Esophagus squamous epithelium (tissue), 5 donors: ENCODE measurements around the gene PRR14. TPM values are rescaled to one million over a fixed set of nuclear protein-coding genes. Genes with fewer than 3 reads are reported as not detected.

Source experiments
- DNase-seq: peaks from one replicate; lab custom pipeline; 2025; lab: John Stamatoyannopoulos, UW
- H3K27ac ChIP-seq, 4 donors: fragments of 200-600 bp; sonication (generic); one replicate each; pipeline ENCODE4 v1.5.1; 2016 to 2019; ENCODE audit warnings: mild to moderate bottlenecking in 1 of 4
- H3K27me3 ChIP-seq, 4 donors: fragments of 200-600 bp; sonication (generic); 1 replicate in 3 of 4; 2 replicates in 1 of 4; pipeline versions ENCODE4 v1.5.1 to v1.6.0; 2017 to 2021; ENCODE audit warnings: antibody characterized with exemption in 1 of 4
- H3K36me3 ChIP-seq, 3 donors: fragments of 200-600 bp; sonication (generic); one replicate each; pipeline ENCODE4 v1.5.1; 2016 to 2019
- H3K4me1 ChIP-seq, 3 donors: fragments of 200-600 bp; sonication (generic); one replicate each; pipeline ENCODE4 v1.5.1; 2017 to 2019
- H3K4me3 ChIP-seq, 4 donors: fragments of 200-600 bp; sonication (generic); 1 replicate in 3 of 4; 2 replicates in 1 of 4; pipeline ENCODE4 v1.5.1; 2016 to 2019; ENCODE audit warnings: mild to moderate bottlenecking in 2 of 4, moderate library complexity in 1 of 4
- H3K9me3 ChIP-seq, 3 donors: fragments of 200-600 bp; sonication (generic); one replicate each; pipeline ENCODE4 v1.5.1; 2016 to 2019
- CTCF ChIP-seq, 6 experiments: fragments of 450-650 bp in 4 of 6; fragments of 200-600 bp in 2 of 6; sonication (generic) in 2 of 6; IDR thresholded peaks; one replicate each; pipeline ENCODE4 v1.5.1; 2016 to 2019; ENCODE audit warnings: antibody characterized with exemption in 6 of 6, mild to moderate bottlenecking in 4 of 6, moderate library complexity in 4 of 6
- POLR2A ChIP-seq, 4 donors: fragments of 450-650 bp; IDR thresholded peaks; one replicate each; pipeline ENCODE4 v1.6.1; 2017; ENCODE audit warnings: antibody characterized with exemption in 4 of 4, mild to moderate bottlenecking in 4 of 4, moderate library complexity in 3 of 4
- WGBS, 2 donors: methylation state at CpG; one replicate each; pipeline ENCODE4 v1.1.5; 2018; 5-methylcytosine and 5-hydroxymethylcytosine counted together
- intact Hi-C: fragments of 100-400 bp; cut with DNase I; formaldehyde crosslinking; loops from one replicate; pipeline ENCODE4 v1.15.0; 2022
- total RNA-seq, 4 donors: library from RNA; depleted of rRNA; stranded (reverse); fragments of >200 nt; gene quantifications; one replicate each; pipeline ENCODE4 v1.1.0, GENCODE V29; 2016
- donor health status: DM: yes; HTN: yes; CAD: no.

PRR14 gene
- total RNA-seq, 4 donors from 2014 or later: 16.6 to 21.8 (median 20.3) TPM

GRCh38 chr16:30663038-30663437 lies 12.3 kb downstream of the PRR14 start:
- H3K27ac ChIP-seq: no peak overlapping the region
- H3K4me3 ChIP-seq: no peak overlapping the region
- peaks cover 46 to 75% (median 55%) of the 10 kb centered on the region in 3 donors for H3K36me3 ChIP-seq
- no peaks in the 10 kb centered on the region for H3K9me3 ChIP-seq
- peaks cover 22 to 55% (median 26%) of the 10 kb centered on the region in 3 donors for H3K4me1 ChIP-seq
- no peak for DNase-seq
- intact Hi-C loops: no loop called here
- TF ChIP-seq POLR2A (IDR thresholded peaks at IDR 0.05) (no peak), CTCF (IDR thresholded peaks at IDR 0.05) (no peak)
- no peaks in the 10 kb centered on the region for H3K27me3 ChIP-seq
- 75 to 79% methylated on average over 8 of the region's 8 CpGs for WGBS, 2 donors

GRCh38 chr16:30663820-30664219 lies 13.1 kb downstream of the PRR14 start:
- Histone ChIP-seq H3K27me3 (no peaks in the 10 kb centered on the region), H3K36me3 (peaks cover 53 to 83% (median 63%) of the 10 kb centered on the region in 3 donors), H3K27ac (no peak overlapping the region), H3K9me3 (no peaks in the 10 kb centered on the region), H3K4me1 (peaks cover 22 to 55% (median 26%) of the 10 kb centered on the region in 3 donors), H3K4me3 (no peak overlapping the region)
- WGBS, 2 donors: 79 to 94% methylated on average over 2 to 7 of the region's 9 CpGs
- intact Hi-C loops: no loop called here
- no peak for DNase-seq
- TF ChIP-seq POLR2A (IDR thresholded peaks at IDR 0.05) (no peak), CTCF (IDR thresholded peaks at IDR 0.05) (no peak)

GRCh38 chr16:30664616-30665109 lies 13.9 kb downstream of the PRR14 start:
- Histone ChIP-seq H3K9me3 (no peaks in the 10 kb centered on the region), H3K4me3 (no peak overlapping the region), H3K4me1 (peaks cover 22 to 55% (median 26%) of the 10 kb centered on the region in 3 donors), H3K27me3 (no peaks in the 10 kb centered on the region), H3K36me3 (peaks cover 61 to 91% (median 71%) of the 10 kb centered on the region in 3 donors), H3K27ac (no peak overlapping the region)
- TF ChIP-seq POLR2A (IDR thresholded peaks at IDR 0.05) (no peak), CTCF (IDR thresholded peaks at IDR 0.05) (no peak)
- DNase-seq: no peak
- intact Hi-C loops: no loop called here
- 63 to 94% methylated on average over 3 to 4 of the region's 15 CpGs for WGBS, 2 donors

DNA sequence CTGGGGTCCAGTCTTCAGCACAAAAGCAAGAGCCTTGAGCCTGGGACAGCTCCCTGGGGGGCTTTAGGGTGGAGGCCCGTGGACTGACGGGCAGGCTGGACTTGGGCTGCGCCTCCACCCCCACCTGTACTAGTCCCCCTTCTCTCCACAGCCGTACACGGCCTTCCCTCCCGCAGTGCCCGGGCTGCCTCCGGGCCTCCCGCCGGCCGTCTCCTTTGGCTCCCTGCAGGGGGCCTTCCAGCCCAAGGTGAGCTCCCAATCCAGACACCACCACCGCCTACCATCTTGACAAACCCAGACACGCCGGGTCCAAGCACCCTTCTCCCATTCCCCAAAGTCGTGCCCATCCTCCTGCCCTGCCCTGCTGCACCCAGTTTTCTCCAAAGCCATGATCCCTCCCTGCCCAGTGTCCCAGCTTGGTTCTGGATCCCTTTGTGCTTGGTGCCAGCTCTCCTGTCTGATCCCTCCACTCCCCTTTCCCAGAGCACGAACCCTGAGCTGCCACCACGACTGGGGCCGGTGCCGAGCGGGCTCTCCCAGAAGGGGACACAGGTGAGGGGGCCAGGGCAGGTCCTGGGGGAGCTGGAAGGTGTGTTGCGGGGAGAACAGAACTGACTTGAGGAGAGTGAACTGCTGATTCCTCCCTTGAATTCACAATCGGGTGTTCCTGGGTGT lies 14.5 kb downstream of the PRR14 start:
- TF ChIP-seq CTCF (IDR thresholded peaks at IDR 0.05): no peak
- TF ChIP-seq POLR2A (IDR thresholded peaks at IDR 0.05): no peak
- Histone ChIP-seq H3K36me3 (peaks cover 67 to 98% (median 76%) of the 10 kb centered on the region in 3 donors), H3K4me1 (peaks cover 21 to 50% (median 22%) of the 10 kb centered on the region in 3 donors), H3K4me3 (no peak overlapping the region), H3K9me3 (no peaks in the 10 kb centered on the region), H3K27me3 (no peaks in the 10 kb centered on the region), H3K27ac (no peak overlapping the region)
- intact Hi-C loops: no loop called here
- WGBS, 2 donors: 81% methylated on average over 8 of the region's 22 CpGs
- no peak for DNase-seq

- H3K9me3 ChIP-seq: no peaks in the 10 kb centered on the region
- no peak overlapping the region for H3K27ac ChIP-seq
- H3K27me3 ChIP-seq: no peaks in the 10 kb centered on the region
- peaks cover 16 to 44% (median 17%) of the 10 kb centered on the region in 3 donors for H3K4me1 ChIP-seq
- H3K36me3 ChIP-seq: peaks cover 71 to 100% (median 78%) of the 10 kb centered on the region in 3 donors
- TF ChIP-seq POLR2A (IDR thresholded peaks at IDR 0.05) (no peak), CTCF (IDR thresholded peaks at IDR 0.05) (no peak)
- no peak overlapping the region for H3K4me3 ChIP-seq
- whole genome bisulfite sequencing, 2 donors: 86% methylated on average over 4 of the region's 4 CpGs; no CpG with 5 or more reads in 1 of the 2 donors
- intact Hi-C loops: no loop called here
- DNase-seq: no peak
These were observed 15.1 kb downstream of the PRR14 start for GRCh38 chr16:30665830-30666190.
